Measurements from ENCODE around the gene SPRY4. TPM values are rescaled to one million over a fixed set of nuclear protein-coding genes. Genes with fewer than 3 reads are reported as not detected.

Gene SPRY4
- polyA plus RNA-seq, 2 of the 4 experiments (the other 2 are of a cell fraction): 3.4 to 5.7 TPM

DNA sequence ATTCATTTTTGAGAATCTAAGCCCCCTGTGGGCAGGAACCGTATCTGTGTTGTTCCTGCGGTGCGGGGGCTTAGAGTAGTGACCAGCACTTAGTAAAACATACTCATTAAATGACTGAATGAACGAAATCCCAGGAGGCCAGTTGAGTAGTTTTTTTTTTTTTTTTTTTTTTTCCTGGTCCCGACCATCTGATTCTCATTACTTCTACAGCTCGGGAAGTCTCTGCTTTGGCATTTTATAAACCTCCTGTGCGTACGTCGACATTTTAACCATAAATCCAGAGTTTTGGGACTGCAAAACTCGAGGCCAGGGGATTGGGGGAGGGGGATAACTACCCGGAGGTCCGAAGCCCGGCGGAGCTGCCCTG lies 31.5 kb upstream of the SPRY4 start:
- 29% methylated on average over 10 of the region's 14 CpGs for WGBS (ENCODE audit: missing lambda C conversion rate)
- POLR2A ChIA-PET: interaction anchor here (0.5 to 2.8 kb wide), 5 partner anchors 29 to 192 kb away, joined by 3 to 21 read pairs (median 4); partner anchors contain the start of gene SPRY4
- H3K4me2 ChIP-seq: peak overlapping the region; percentile 95
- DNase-seq (ENCODE audit: low read depth in 1 of 2, low spot score in 1 of 2) (no peak), ATAC-seq (0 out of 6 replicates have a peak, but pooled peaks of 1 of the 2 experiments have one; percentile 5), FAIRE-seq (no peak)
- peak overlapping the region; percentile 98 to 99 for H3K27ac ChIP-seq
- TF ChIP-seq PHF8 (IDR thresholded peaks at IDR 0.05; ENCODE audit: borderline replicate concordance, low read depth) (0 out of 2 replicates have a peak, but pooled peaks have one; percentile 6), SREBF2 (IDR thresholded peaks at IDR 0.05) (no peak)
- H3K4me1 ChIP-seq: peaks cover 25% of the 10 kb centered on the region
- no peaks in the 10 kb centered on the region for H3K9me3 ChIP-seq
- CTCF ChIA-PET: interaction anchor here (0.6 to 6.4 kb wide), 4 partner anchors 31 to 1561 kb away, joined by 3 to 28 read pairs (median 5); no protein-coding TSS in a partner anchor
- H3K4me3 ChIP-seq: peak overlapping the region; percentile 68

DNA sequence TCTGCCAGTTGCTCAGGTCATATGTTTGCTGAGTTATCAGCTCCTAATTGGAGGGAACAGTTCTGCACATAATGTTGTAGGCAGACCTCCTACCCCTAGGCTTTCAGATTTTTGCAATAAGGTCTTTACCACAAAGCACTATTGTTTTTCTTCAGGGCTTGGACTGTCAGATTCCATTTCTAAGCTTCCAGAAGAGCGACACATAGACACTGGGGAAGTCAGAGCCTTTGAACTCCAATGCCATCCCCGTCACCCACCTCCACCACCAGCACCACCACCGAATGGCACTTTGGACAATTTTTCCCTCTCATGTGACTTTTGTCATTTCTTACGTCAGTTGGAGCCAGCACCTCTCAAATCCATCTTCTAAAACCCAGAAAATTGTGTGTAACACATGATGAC lies 28.3 kb upstream of the SPRY4 start:
- peaks cover 8% of the 10 kb centered on the region for H3K4me1 ChIP-seq

DNA sequence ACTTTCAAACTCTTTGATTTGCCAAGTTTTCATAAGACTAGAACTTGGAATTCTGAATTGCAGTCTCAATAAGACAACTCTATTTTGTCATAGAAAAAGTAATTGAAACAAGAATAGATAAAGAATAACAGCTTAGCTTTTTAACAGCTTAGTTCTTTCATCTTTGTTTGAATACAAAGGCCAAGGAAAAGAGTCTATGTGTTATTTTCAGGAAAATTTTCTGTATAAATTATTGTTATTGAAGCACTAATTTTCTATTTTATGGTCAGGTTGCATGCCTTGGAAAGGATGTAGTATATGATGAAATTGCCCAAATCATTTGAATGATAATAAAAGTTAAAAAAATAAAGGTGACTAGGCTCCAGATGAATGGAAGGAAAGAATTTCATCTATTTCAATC lies 25.2 kb upstream of the SPRY4 start:
- CTCF ChIA-PET: interaction anchor here (1.4 to 1.8 kb wide), 2 partner anchors 25 to 199 kb away, joined by 4 to 6 read pairs; partner anchors contain the start of gene SPRY4
- TF ChIP-seq TFCP2L1 (CRISPR knock-in tag; IDR thresholded peaks at IDR 0.05) (no peak), EP300 (IDR thresholded peaks at IDR 0.05) (no peak), HOXA7 (CRISPR knock-in tag; IDR thresholded peaks at IDR 0.05) (no peak), BHLHE40 (IDR thresholded peaks at IDR 0.05; ENCODE audit: low read depth, low read length) (no peak), USF2 (IDR thresholded peaks at IDR 0.05) (no peak), FOXS1 (CRISPR knock-in tag; IDR thresholded peaks at IDR 0.05) (no peak), SMC3 (IDR thresholded peaks at IDR 0.05) (no peak), KDM1A (IDR thresholded peaks at IDR 0.05; ENCODE audit: low read depth) (no peak), MYC (IDR thresholded peaks at IDR 0.05; ENCODE audit: borderline replicate concordance, low read length) (no peak), CBX2 (IDR thresholded peaks at IDR 0.05; ENCODE audit: borderline replicate concordance, low read depth) (no peak), FOSB (CRISPR knock-in tag; IDR thresholded peaks at IDR 0.05) (no peak)
- TF ChIP-seq, protein P1, sequence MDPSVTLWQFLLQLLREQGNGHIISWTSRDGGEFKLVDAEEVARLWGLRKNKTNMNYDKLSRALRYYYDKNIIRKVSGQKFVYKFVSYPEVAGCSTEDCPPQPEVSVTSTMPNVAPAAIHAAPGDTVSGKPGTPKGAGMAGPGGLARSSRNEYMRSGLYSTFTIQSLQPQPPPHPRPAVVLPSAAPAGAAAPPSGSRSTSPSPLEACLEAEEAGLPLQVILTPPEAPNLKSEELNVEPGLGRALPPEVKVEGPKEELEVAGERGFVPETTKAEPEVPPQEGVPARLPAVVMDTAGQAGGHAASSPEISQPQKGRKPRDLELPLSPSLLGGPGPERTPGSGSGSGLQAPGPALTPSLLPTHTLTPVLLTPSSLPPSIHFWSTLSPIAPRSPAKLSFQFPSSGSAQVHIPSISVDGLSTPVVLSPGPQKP (IDR thresholded peaks at IDR 0.05; ENCODE audit: low read depth, low read length): no peak

More for the DNA sequence above, 28.3 kb upstream of the SPRY4 start:
- H3K4me2 ChIP-seq: no peak overlapping the region
- no peak for FAIRE-seq
- POLR2A ChIA-PET: no interaction called here
- no peaks in the 10 kb centered on the region for H3K9me3 ChIP-seq
- 73% methylated on average over 4 of the region's 4 CpGs for WGBS (ENCODE audit: missing lambda C conversion rate)
- CTCF ChIA-PET: interaction anchor here (1.2 kb wide), 1 partner anchor 196 kb away, joined by 3 read pairs; no protein-coding TSS in a partner anchor
- no peak overlapping the region; a peak in 1 of 6 replicates for H3K27ac ChIP-seq
- no peak for ATAC-seq
- TF ChIP-seq POLR2A (IDR thresholded peaks at IDR 0.05; ENCODE audit: low read length) (no peak), MAZ (IDR thresholded peaks at IDR 0.05; ENCODE audit: borderline replicate concordance, low read depth, low read length) (no peak), BHLHE40 (IDR thresholded peaks at IDR 0.05; ENCODE audit: low read depth, low read length) (no peak), EP300 (IDR thresholded peaks at IDR 0.05) (no peak), REST (IDR thresholded peaks at IDR 0.05) (no peak), NR3C1 (IDR thresholded peaks at IDR 0.05) (no peak), ZNF302 (CRISPR knock-in tag; IDR thresholded peaks at IDR 0.05) (no peak), TFCP2L1 (CRISPR knock-in tag; IDR thresholded peaks at IDR 0.05) (no peak), EHMT2 (IDR thresholded peaks at IDR 0.05; ENCODE audit: low read depth) (no peak), FOXS1 (CRISPR knock-in tag; IDR thresholded peaks at IDR 0.05) (no peak)
- TF ChIP-seq, protein P2, sequence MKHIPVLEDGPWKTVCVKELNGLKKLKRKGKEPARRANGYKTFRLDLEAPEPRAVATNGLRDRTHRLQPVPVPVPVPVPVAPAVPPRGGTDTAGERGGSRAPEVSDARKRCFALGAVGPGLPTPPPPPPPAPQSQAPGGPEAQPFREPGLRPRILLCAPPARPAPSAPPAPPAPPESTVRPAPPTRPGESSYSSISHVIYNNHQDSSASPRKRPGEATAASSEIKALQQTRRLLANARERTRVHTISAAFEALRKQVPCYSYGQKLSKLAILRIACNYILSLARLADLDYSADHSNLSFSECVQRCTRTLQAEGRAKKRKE (CRISPR knock-in tag; IDR thresholded peaks at IDR 0.05; ENCODE audit: low read depth): no peak
- TF ChIP-seq, protein P3, sequence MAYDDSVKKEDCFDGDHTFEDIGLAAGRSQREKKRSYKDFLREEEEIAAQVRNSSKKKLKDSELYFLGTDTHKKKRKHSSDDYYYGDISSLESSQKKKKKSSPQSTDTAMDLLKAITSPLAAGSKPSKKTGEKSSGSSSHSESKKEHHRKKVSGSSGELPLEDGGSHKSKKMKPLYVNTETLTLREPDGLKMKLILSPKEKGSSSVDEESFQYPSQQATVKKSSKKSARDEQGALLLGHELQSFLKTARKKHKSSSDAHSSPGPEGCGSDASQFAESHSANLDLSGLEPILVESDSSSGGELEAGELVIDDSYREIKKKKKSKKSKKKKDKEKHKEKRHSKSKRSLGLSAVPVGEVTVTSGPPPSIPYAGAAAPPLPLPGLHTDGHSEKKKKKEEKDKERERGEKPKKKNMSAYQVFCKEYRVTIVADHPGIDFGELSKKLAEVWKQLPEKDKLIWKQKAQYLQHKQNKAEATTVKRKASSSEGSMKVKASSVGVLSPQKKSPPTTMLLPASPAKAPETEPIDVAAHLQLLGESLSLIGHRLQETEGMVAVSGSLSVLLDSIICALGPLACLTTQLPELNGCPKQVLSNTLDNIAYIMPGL (CRISPR knock-in tag; IDR thresholded peaks at IDR 0.05; ENCODE audit: borderline replicate concordance): no peak
- DNase-seq (ENCODE audit: low read depth in 1 of 2, low spot score in 1 of 2): no peak
- H3K4me3 ChIP-seq: no peak overlapping the region

More for the DNA sequence above, 25.2 kb upstream of the SPRY4 start:
- Histone ChIP-seq H3K4me1 (no peaks in the 10 kb centered on the region; the same call in 2 of the 3 replicates), H3K4me3 (no peak overlapping the region), H3K9me3 (peaks cover 10% of the 10 kb centered on the region), H3K4me2 (no peak overlapping the region), H3K27ac (no peak overlapping the region)
- ATAC-seq (no peak), DNase-seq (ENCODE audit: low read depth in 1 of 2, low spot score in 1 of 2) (no peak), FAIRE-seq (peak; percentile 61)
- POLR2A ChIA-PET: interaction anchor here (0.7 kb wide), 1 partner anchor 13 kb away, joined by 3 read pairs; no protein-coding TSS in a partner anchor

Data from A549 (cell line).